HepG2 (cell line): ENCODE measurements around the gene GLOD5. TPM values are rescaled to one million over a fixed set of nuclear protein-coding genes. Genes with fewer than 3 reads are reported as not detected.

Experiments
- ATAC-seq: fragments of 200-7000 bp; cut with Tn5 transposase; 3 replicates; pipeline ENCODE4 v1.9.1; 2020; ENCODE audit warnings: mild to moderate bottlenecking, moderate library complexity
- BruUV-seq: library from RNA; stranded (reverse); fragments of 400-500 nt; replicated peaks from 2 replicates; lab custom pipeline; 2021; lab: Mats Ljungman, UMichigan
- CTCF ChIA-PET: fragments of 300-600 bp; formaldehyde crosslinking; extraction: SDS; loops from one replicate; lab custom pipeline; 2021; ENCODE audit warnings: low total read pairs, inconsistent platforms, low intra/inter-chr PET ratio; lab: Yijun Ruan, JAX
- POLR2A ChIA-PET: fragments of 350-600 bp; sonication (Branson Sonifier 250); formaldehyde crosslinking; loops from one replicate; lab custom pipeline; 2020; ENCODE audit warnings: antibody characterized with exemption, inconsistent platforms; lab: Yijun Ruan, JAX
- DNase-seq: peaks from one replicate; pipeline ENCODE4 v3.0.0-alpha.2; 2015; ENCODE audit warnings: low spot score
- FAIRE-seq: peaks from 3 replicates; lab custom pipeline; 2011; peaks lifted over from hg19 to GRCh38; lab: Jason Lieb, UNC
- H2AFZ ChIP-seq: one replicate; pipeline ENCODE4 v1.6.1; 2011; ENCODE audit warnings: low read length, inconsistent platforms
- H3K27ac ChIP-seq: fragments of 300-600 bp; 3 replicates; pipeline ENCODE4 v1.8.0; 2011; ENCODE audit warnings: mixed run types, mild to moderate bottlenecking, mixed read lengths, low read length, inconsistent platforms; ENCODE audit not compliant: insufficient read depth; ENCODE audit errors: extremely low read length
- H3K27me3 ChIP-seq, 2 experiments: fragments of 200-600 bp in 1 of 2; 2 replicates in 1 of 2; 3 replicates in 1 of 2; pipeline versions ENCODE4 v1.6.0 to v1.8.0; 2011; ENCODE audit warnings: low read length in 2 of 2, mild to moderate bottlenecking in 2 of 2, moderate library complexity in 2 of 2, inconsistent platforms in 1 of 2; ENCODE audit not compliant: insufficient read depth in 2 of 2, control insufficient read depth in 1 of 2
- H3K36me3 ChIP-seq, 2 experiments: fragments of 200-600 bp in 1 of 2; replicated peaks in 1 of 2; 2 replicates in 1 of 2; 3 replicates in 1 of 2; pipeline versions ENCODE4 v1.5.1 to v1.8.0; 2011; ENCODE audit warnings: low read length in 2 of 2, inconsistent platforms in 1 of 2; ENCODE audit not compliant: insufficient read depth in 2 of 2, control insufficient read depth in 1 of 2
- H3K4me1 ChIP-seq: 2 replicates; pipeline ENCODE4 v1.5.1; 2012; ENCODE audit warnings: low read length, inconsistent platforms; ENCODE audit not compliant: insufficient read depth
- H3K4me2 ChIP-seq: 2 replicates; pipeline ENCODE4 v1.6.0; 2011; ENCODE audit warnings: low read depth, low read length, inconsistent platforms
- H3K4me3 ChIP-seq, 3 experiments: fragments of 200-600 bp in 1 of 3; sonication (generic), shearing (Covaris generic) in 1 of 3; replicated peaks in 1 of 3; 2 replicates each; pipeline ENCODE4 v1.5.1; 2011 to 2016; ENCODE audit warnings: low read length in 3 of 3, inconsistent platforms in 2 of 3, low read depth in 2 of 3, mild to moderate bottlenecking in 2 of 3, control low read depth in 1 of 3, mixed read lengths in 1 of 3; ENCODE audit not compliant: insufficient read depth in 1 of 3
- H3K79me2 ChIP-seq: one replicate; pipeline ENCODE4 v1.6.1; 2011; ENCODE audit warnings: low read length, inconsistent platforms; ENCODE audit not compliant: insufficient read depth
- H3K9ac ChIP-seq: 2 replicates; pipeline ENCODE4 v1.6.0; 2011; ENCODE audit warnings: mild to moderate bottlenecking, low read depth, low read length, inconsistent platforms; ENCODE audit not compliant: insufficient read depth
- H3K9me3 ChIP-seq: 2 replicates; pipeline ENCODE4 v1.5.1; 2012; ENCODE audit warnings: mild to moderate bottlenecking, low read length
- H4K20me1 ChIP-seq: 2 replicates; pipeline ENCODE4 v1.6.0; 2011; ENCODE audit warnings: inconsistent platforms, mild to moderate bottlenecking, low read length, moderate library complexity; ENCODE audit not compliant: insufficient read depth
- CREB1 ChIP-seq, 2 experiments: fragments of 450-650 bp in 1 of 2; IDR thresholded peaks; 2 replicates each; pipeline ENCODE4 v1.6.1; 2016 to 2017; ENCODE audit warnings: control low read depth in 1 of 2, mild to moderate bottlenecking in 1 of 2, missing compliant biosample characterization in 1 of 2, missing genetic modification characterization in 1 of 2
- ETV6 ChIP-seq: sonication (generic); formaldehyde crosslinking; conservative IDR thresholded peaks from 2 replicates; pipeline ENCODE4 v1.4.0; 2020; ENCODE audit warnings: missing genetic modification reagents
- HMG20B ChIP-seq: conservative IDR thresholded peaks from 2 replicates; pipeline ENCODE4 v1.6.1; 2016; ENCODE audit warnings: missing genetic modification reagents, missing compliant biosample characterization
- MYC ChIP-seq: sonication (generic); formaldehyde crosslinking; IDR thresholded peaks from 2 replicates; pipeline ENCODE4 v1.9.0; 2021; ENCODE audit warnings: missing genetic modification reagents, borderline replicate concordance
- SAP130 ChIP-seq: IDR thresholded peaks from 2 replicates; pipeline ENCODE4 v1.6.1; 2016; ENCODE audit warnings: low read depth
- SIN3B ChIP-seq: fragments of 150-350 bp; IDR thresholded peaks from 2 replicates; pipeline ENCODE4 v1.6.1; 2014; ENCODE audit warnings: low read length
- TCF12 ChIP-seq, 2 experiments: fragments of 450-650 bp in 1 of 2; sonication (generic) in 1 of 2; formaldehyde crosslinking in 1 of 2; IDR thresholded peaks; 2 replicates each; pipeline versions ENCODE4 v1.6.1 to v1.8.0; 2017 to 2022; ENCODE audit warnings: antibody characterized with exemption in 1 of 2, mild to moderate bottlenecking in 1 of 2, missing genetic modification reagents in 1 of 2, moderate library complexity in 1 of 2
- ZBTB39 ChIP-seq: sonication (generic); formaldehyde crosslinking; IDR thresholded peaks from 2 replicates; pipeline ENCODE4 v1.5.0; 2020; ENCODE audit warnings: missing genetic modification reagents
- ZMAT3 ChIP-seq: sonication (generic); formaldehyde crosslinking; conservative IDR thresholded peaks from 2 replicates; pipeline ENCODE4 v1.7.0; 2021; ENCODE audit warnings: missing genetic modification reagents
- ZNF235 ChIP-seq: sonication (generic); formaldehyde crosslinking; IDR thresholded peaks from 2 replicates; pipeline ENCODE4 v1.8.1; 2023; ENCODE audit warnings: mild to moderate bottlenecking, missing genetic modification reagents, borderline replicate concordance
- ZNF275 ChIP-seq: sonication (generic); formaldehyde crosslinking; IDR thresholded peaks from 2 replicates; pipeline ENCODE4 v1.8.0; 2022; ENCODE audit warnings: missing genetic modification reagents, mild to moderate bottlenecking, inconsistent platforms, borderline replicate concordance
- WGBS: methylation state at CpG from one replicate; pipeline ENCODE4 v1.1.6; 2017; ENCODE audit warnings: low lambda C conversion rate; 5-methylcytosine and 5-hydroxymethylcytosine counted together
- in situ Hi-C: cut with HindIII; loops from 2 replicates; pipeline ENCODE4 v1.10.0; 2017; ENCODE audit warnings: low pct_unique_long_range_greater_than_20kb; ENCODE audit not compliant: extremely low pct_ligation_motif_present
- intact Hi-C: fragments of 100-400 bp; cut with micrococcal nuclease; formaldehyde crosslinking; loops from one replicate; pipeline ENCODE4 v1.10.0; 2022; ENCODE audit not compliant: unreplicated experiment
- polyA plus RNA-seq, 8 experiments: library from polyadenylated mRNA; depleted of rRNA in 3 of 8; stranded (reverse) in 7 of 8; unstranded in 1 of 8; fragments of >200 nt; fragmentation: Illumina TruSeq in 4 of 8; extraction: Trizol in 4 of 8; gene quantifications; 2 replicates each; pipeline versions ENCODE4 v1.2.1 to v1.2.3, GENCODE V29; 2011 to 2016; ENCODE audit warnings: low read depth in 4 of 8, missing spikeins in 1 of 8, mixed read lengths in 1 of 8; ENCODE audit not compliant: insufficient read depth in 1 of 8
- total RNA-seq, 5 experiments: library from RNA; depleted of rRNA; stranded (reverse); fragments of >200 nt; fragmentation: Illumina TruSeq; extraction: Trizol; gene quantifications; 2 replicates each; pipeline ENCODE4 v1.2.3, GENCODE V29; 2016; ENCODE audit warnings: low read depth in 1 of 5
- TF ChIP-seq, protein P1 (sequence below): sonication (generic); formaldehyde crosslinking; IDR thresholded peaks from 2 replicates; pipeline ENCODE4 v1.5.0; 2020; ENCODE audit warnings: missing genetic modification reagents
- TF ChIP-seq, protein P2 (sequence below): sonication (generic); IDR thresholded peaks from 2 replicates; pipeline ENCODE4 v1.6.1; 2016; ENCODE audit warnings: low read depth, borderline replicate concordance

GLOD5 gene
- total and polyA plus RNA-seq, 2 of the 13 experiments (the other 11 are each of a cell fraction or from before 2014, with no cell fraction given): 0.93 to 1.3 TPM

DNA sequence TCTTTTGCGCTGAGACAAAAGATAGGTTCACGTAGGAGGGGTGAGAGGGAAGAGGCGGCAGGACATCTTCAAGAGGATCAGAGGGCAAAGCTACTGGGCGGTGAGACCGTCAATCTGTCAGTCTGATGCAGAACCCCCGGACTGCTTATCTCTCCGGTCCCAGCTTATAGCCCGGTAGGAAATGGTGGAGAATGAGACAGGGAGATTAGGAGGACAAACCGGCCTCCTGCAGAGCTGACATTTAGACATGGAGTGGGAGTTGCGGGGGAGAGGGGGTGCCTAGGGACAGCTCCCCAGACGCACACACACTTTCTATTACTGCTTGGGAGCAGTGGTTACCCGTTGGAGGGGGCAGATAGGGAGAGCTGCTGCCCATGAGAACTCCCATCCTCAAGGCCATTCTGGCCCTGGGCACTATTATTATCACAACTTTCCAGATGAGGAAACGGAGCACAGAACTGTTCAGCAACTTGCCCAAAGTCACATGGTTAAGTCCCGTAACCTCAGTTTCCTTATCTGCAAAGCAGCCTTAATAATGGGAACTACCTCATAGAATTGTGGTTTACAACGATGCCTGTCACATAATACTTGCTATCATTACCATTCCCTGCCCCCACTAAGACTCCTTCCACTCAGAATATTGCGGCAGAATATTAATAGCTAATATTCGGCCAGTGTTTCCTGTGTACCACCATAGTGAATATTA lies 39.2 kb downstream of the GLOD5 start (continued):
- TF ChIP-seq ZBTB39: no peak
- TF ChIP-seq ZNF275 (CRISPR knock-in tag): 0 out of 2 replicates have a peak, but pooled peaks have one; percentile 30
- TF ChIP-seq HMG20B (CRISPR knock-in tag): no peak
- TF ChIP-seq ZMAT3 (CRISPR knock-in tag): 0 out of 2 replicates have a peak, but pooled peaks have one; percentile 28
- TF ChIP-seq TCF12 (IDR thresholded peaks at IDR 0.05): no peak
- 0 out of 2 replicates have a peak, but pooled peaks have one; percentile 26 for TF ChIP-seq TCF12 (CRISPR knock-in tag; IDR thresholded peaks at IDR 0.05)

- no peaks in the 10 kb centered on the region for H4K20me1 ChIP-seq
- no peaks in the 10 kb centered on the region; a peak in 1 of 5 replicates for H3K27me3 ChIP-seq
- peak; percentile 66 for FAIRE-seq
- H2AFZ ChIP-seq: no peak within 1 kb of the TSS
- H3K4me1 ChIP-seq: peaks cover 38% of the 10 kb centered on the region
- WGBS: 0% methylated on average over 2 of the region's 89 CpGs
- POLR2A ChIA-PET: interaction anchor here (0.9 to 2.3 kb wide), 15 partner anchors 20 to 390 kb away, joined by 3 to 17 read pairs (median 6); partner anchors contain the start of genes OTUD5, PCSK1N, PQBP1 and SLC35A2
- in situ Hi-C loops: no loop called here
- ATAC-seq: peak; percentile 91
- H3K36me3 ChIP-seq: peaks cover 0 to 3% of the 10 kb centered on the region in 2 experiments; a peak in 2 of 5 replicates
- H3K79me2 ChIP-seq: no peaks in the 10 kb centered on the region
- H3K9ac ChIP-seq: peak within 1 kb of the TSS; percentile 88
- H3K27ac ChIP-seq: peak within 1 kb of the TSS; percentile 98
- peak; percentile 95 for DNase-seq
- BruUV-seq: no TSS peak
- intact Hi-C loops: no loop called here
- H3K9me3 ChIP-seq: no peaks in the 10 kb centered on the region
- peak within 1 kb of the TSS; percentile 81 for H3K4me2 ChIP-seq
- CTCF ChIA-PET: no interaction called here
- H3K4me3 ChIP-seq: peak within 1 kb of the TSS; percentile 80 to 84 (median 81)
- 0 out of 2 replicates have a peak, but pooled peaks have one; percentile 33 for TF ChIP-seq ETV6 (CRISPR knock-in tag)
- TF ChIP-seq SAP130: peak; percentile 74
- TF ChIP-seq MYC (CRISPR knock-in tag): no peak; the same call in 1 of the 2 replicates
- TF ChIP-seq, protein P1, sequence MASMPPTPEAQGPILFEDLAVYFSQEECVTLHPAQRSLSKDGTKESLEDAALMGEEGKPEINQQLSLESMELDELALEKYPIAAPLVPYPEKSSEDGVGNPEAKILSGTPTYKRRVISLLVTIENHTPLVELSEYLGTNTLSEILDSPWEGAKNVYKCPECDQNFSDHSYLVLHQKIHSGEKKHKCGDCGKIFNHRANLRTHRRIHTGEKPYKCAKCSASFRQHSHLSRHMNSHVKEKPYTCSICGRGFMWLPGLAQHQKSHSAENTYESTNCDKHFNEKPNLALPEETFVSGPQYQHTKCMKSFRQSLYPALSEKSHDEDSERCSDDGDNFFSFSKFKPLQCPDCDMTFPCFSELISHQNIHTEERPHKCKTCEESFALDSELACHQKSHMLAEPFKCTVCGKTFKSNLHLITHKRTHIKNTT (CRISPR knock-in tag): no peak
- TF ChIP-seq CREB1 (IDR thresholded peaks at IDR 0.05): peak; percentile 97
- peak; percentile 99 for TF ChIP-seq CREB1 (CRISPR knock-in tag; IDR thresholded peaks at IDR 0.05)
- TF ChIP-seq ZNF235 (CRISPR knock-in tag): 0 out of 2 replicates have a peak, but pooled peaks have one; percentile 65
- TF ChIP-seq, protein P2, sequence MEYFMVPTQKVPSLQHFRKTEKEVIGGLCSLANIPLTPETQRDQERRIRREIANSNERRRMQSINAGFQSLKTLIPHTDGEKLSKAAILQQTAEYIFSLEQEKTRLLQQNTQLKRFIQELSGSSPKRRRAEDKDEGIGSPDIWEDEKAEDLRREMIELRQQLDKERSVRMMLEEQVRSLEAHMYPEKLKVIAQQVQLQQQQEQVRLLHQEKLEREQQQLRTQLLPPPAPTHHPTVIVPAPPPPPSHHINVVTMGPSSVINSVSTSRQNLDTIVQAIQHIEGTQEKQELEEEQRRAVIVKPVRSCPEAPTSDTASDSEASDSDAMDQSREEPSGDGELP: peak; percentile 87; the same call in 1 of the 2 replicates
- peak; percentile 52; the same call in 1 of the 2 replicates for TF ChIP-seq SIN3B
Measured at GRCh38 chrX:48801280-48802088, 39.9 kb downstream of the GLOD5 start, which contains the start of gene HDAC6. HDAC6 (plus strand) TSS chrX:48802067; CDS start chrX:48802693, 626 bp downstream.
